Activated naive CD4-positive, alpha-beta T cell treated with anti-CD3 and anti-CD28 coated beads, Interleukin-2, amount 50 U/mL, for 24 hours (primary cell): Measurements from ENCODE around the gene PCSK7.
"Not testable (repeated sequence)": the region's sequence is repeated elsewhere in the genome, so short reads cannot be mapped to it uniquely, and the experiment has no call there.

Experiments used
- H3K27ac Mint-ChIP-seq: one replicate; pipeline ENCODE4 v1.8.0; 2021; ENCODE audit warnings: mild to moderate bottlenecking, mixed read lengths
- H3K27me3 Mint-ChIP-seq: one replicate; pipeline ENCODE4 v1.8.0; 2021; ENCODE audit warnings: mixed read lengths
- H3K36me3 Mint-ChIP-seq: one replicate; pipeline ENCODE4 v1.8.0; 2021; ENCODE audit warnings: mixed read lengths
- H3K4me1 Mint-ChIP-seq: one replicate; pipeline ENCODE4 v1.8.0; 2021; ENCODE audit warnings: mixed read lengths
- H3K4me3 Mint-ChIP-seq: one replicate; pipeline ENCODE4 v1.8.0; 2021; ENCODE audit warnings: mild to moderate bottlenecking, mixed read lengths
- H3K9me3 Mint-ChIP-seq: one replicate; pipeline ENCODE4 v1.8.0; 2021; ENCODE audit warnings: mixed read lengths

Gene PCSK7

GRCh38 chr11:117222991-117223740 is 8.7 kb downstream of the PCSK7 start:
- peaks cover 19% of the 10 kb centered on the region for H3K36me3 Mint-ChIP-seq
- no peaks in the 10 kb centered on the region for H3K9me3 Mint-ChIP-seq
- no peak overlapping the region for H3K4me3 Mint-ChIP-seq
- H3K27ac Mint-ChIP-seq = no peak overlapping the region
- no peaks in the 10 kb centered on the region for H3K27me3 Mint-ChIP-seq
- H3K4me1 Mint-ChIP-seq = peaks cover 20% of the 10 kb centered on the region

GRCh38 chr11:117221775-117222517 is 9.9 kb downstream of the PCSK7 start:
- Mint-ChIP-seq H3K4me1 (peaks cover 13% of the 10 kb centered on the region), H3K27ac (no peak overlapping the region), H3K36me3 (peaks cover 16% of the 10 kb centered on the region)

GRCh38 chr11:117220999-117221774 is 10.7 kb downstream of the PCSK7 start:
- Mint-ChIP-seq H3K4me1 (peaks cover 5% of the 10 kb centered on the region), H3K9me3 (no peaks in the 10 kb centered on the region), H3K27ac (no peak overlapping the region), H3K27me3 (no peaks in the 10 kb centered on the region), H3K36me3 (peaks cover 13% of the 10 kb centered on the region), H3K4me3 (no peak overlapping the region)

More at GRCh38 chr11:117221775-117222517, 9.9 kb downstream of the PCSK7 start:
- Mint-ChIP-seq H3K27me3 (no peaks in the 10 kb centered on the region), H3K9me3 (no peaks in the 10 kb centered on the region), H3K4me3 (no peak overlapping the region)

- Mint-ChIP-seq H3K4me1 (peaks cover 5% of the 10 kb centered on the region), H3K27ac (peak overlapping the region; percentile 76), H3K27me3 (no peaks in the 10 kb centered on the region), H3K9me3 (no peaks in the 10 kb centered on the region), H3K36me3 (peaks cover 13% of the 10 kb centered on the region), H3K4me3 (no peak overlapping the region)
Observed at GRCh38 chr11:117220568-117220967, 11.3 kb downstream of the PCSK7 start.

GRCh38 chr11:117219995-117220394 is 11.9 kb downstream of the PCSK7 start:
- Mint-ChIP-seq H3K27me3 (no peaks in the 10 kb centered on the region), H3K4me1 (peaks cover 5% of the 10 kb centered on the region), H3K36me3 (peaks cover 13% of the 10 kb centered on the region), H3K9me3 (no peaks in the 10 kb centered on the region), H3K27ac (no peak overlapping the region), H3K4me3 (no peak overlapping the region)

GRCh38 chr11:117219455-117219854 is 12.4 kb downstream of the PCSK7 start:
- no peaks in the 10 kb centered on the region for H3K27me3 Mint-ChIP-seq
- H3K4me1 Mint-ChIP-seq = peaks cover 5% of the 10 kb centered on the region
- H3K9me3 Mint-ChIP-seq = no peaks in the 10 kb centered on the region
- no peak overlapping the region for H3K4me3 Mint-ChIP-seq
- H3K27ac Mint-ChIP-seq = no peak overlapping the region
- H3K36me3 Mint-ChIP-seq = peaks cover 13% of the 10 kb centered on the region

GRCh38 chr11:117219001-117219400 is 12.9 kb downstream of the PCSK7 start:
- Mint-ChIP-seq H3K27me3 (no peaks in the 10 kb centered on the region), H3K4me3 (no peak overlapping the region), H3K27ac (peak overlapping the region; percentile 77), H3K36me3 (peaks cover 14% of the 10 kb centered on the region), H3K4me1 (peaks cover 5% of the 10 kb centered on the region), H3K9me3 (no peaks in the 10 kb centered on the region)

- peaks cover 5% of the 10 kb centered on the region for H3K4me1 Mint-ChIP-seq
- no peak overlapping the region for H3K27ac Mint-ChIP-seq
- peaks cover 14% of the 10 kb centered on the region for H3K36me3 Mint-ChIP-seq
- H3K27me3 Mint-ChIP-seq = no peaks in the 10 kb centered on the region
- no peaks in the 10 kb centered on the region for H3K9me3 Mint-ChIP-seq
- H3K4me3 Mint-ChIP-seq = no peak overlapping the region
Observed at GRCh38 chr11:117218133-117218915, 13.5 kb downstream of the PCSK7 start.

GRCh38 chr11:117217141-117218084 is 14.5 kb downstream of the PCSK7 start:
- Mint-ChIP-seq H3K9me3 (no peaks in the 10 kb centered on the region), H3K4me1 (peaks cover 5% of the 10 kb centered on the region), H3K27me3 (no peaks in the 10 kb centered on the region), H3K4me3 (no peak overlapping the region), H3K36me3 (peaks cover 18% of the 10 kb centered on the region), H3K27ac (peak overlapping the region; percentile 55)

GRCh38 chr11:117214404-117215110 is 17.3 kb downstream of the PCSK7 start:
- Mint-ChIP-seq H3K27me3 (no peaks in the 10 kb centered on the region), H3K27ac (peak overlapping the region; percentile 44), H3K4me3 (no peak overlapping the region), H3K4me1 (peaks cover 5% of the 10 kb centered on the region), H3K9me3 (no peaks in the 10 kb centered on the region), H3K36me3 (peaks cover 23% of the 10 kb centered on the region)

GRCh38 chr11:117212697-117213355 is 19.0 kb downstream of the PCSK7 start:
- H3K9me3 Mint-ChIP-seq = no peaks in the 10 kb centered on the region
- H3K4me1 Mint-ChIP-seq = no peaks in the 10 kb centered on the region
- H3K4me3 Mint-ChIP-seq = no peak overlapping the region
- H3K27me3 Mint-ChIP-seq = no peaks in the 10 kb centered on the region
- H3K27ac Mint-ChIP-seq = peak overlapping the region; percentile 15
- H3K36me3 Mint-ChIP-seq = peaks cover 15% of the 10 kb centered on the region

GRCh38 chr11:117210620-117211019 is 21.3 kb downstream of the PCSK7 start:
- Mint-ChIP-seq H3K4me1 (no peaks in the 10 kb centered on the region), H3K27me3 (no peaks in the 10 kb centered on the region), H3K9me3 (no peaks in the 10 kb centered on the region), H3K36me3 (peaks cover 15% of the 10 kb centered on the region), H3K4me3 (no peak overlapping the region), H3K27ac (no peak overlapping the region)

- not testable (repeated sequence) for H3K4me3 Mint-ChIP-seq, H3K9me3 Mint-ChIP-seq, H3K27me3 Mint-ChIP-seq, H3K27ac Mint-ChIP-seq, H3K4me1 Mint-ChIP-seq
- peaks cover 17% of the 10 kb centered on the region for H3K36me3 Mint-ChIP-seq
Observed at GRCh38 chr11:117209351-117210125, 22.3 kb downstream of the PCSK7 start.
